GM18519 (cell line): ENCODE measurements around the gene RADX.
"Not testable (repeated sequence)": the region's sequence is repeated elsewhere in the genome, so short reads cannot be mapped to it uniquely, and the experiment has no call there.

ENCODE experiments used
- ATAC-seq: cut with Tn5 transposase; IDR thresholded peaks from one replicate; pipeline ENCODE4 v1.9.1; 2021; ENCODE audit warnings: mild to moderate bottlenecking, moderate library complexity; ENCODE audit not compliant: unreplicated experiment, low FRiP score

Gene RADX, protein sequence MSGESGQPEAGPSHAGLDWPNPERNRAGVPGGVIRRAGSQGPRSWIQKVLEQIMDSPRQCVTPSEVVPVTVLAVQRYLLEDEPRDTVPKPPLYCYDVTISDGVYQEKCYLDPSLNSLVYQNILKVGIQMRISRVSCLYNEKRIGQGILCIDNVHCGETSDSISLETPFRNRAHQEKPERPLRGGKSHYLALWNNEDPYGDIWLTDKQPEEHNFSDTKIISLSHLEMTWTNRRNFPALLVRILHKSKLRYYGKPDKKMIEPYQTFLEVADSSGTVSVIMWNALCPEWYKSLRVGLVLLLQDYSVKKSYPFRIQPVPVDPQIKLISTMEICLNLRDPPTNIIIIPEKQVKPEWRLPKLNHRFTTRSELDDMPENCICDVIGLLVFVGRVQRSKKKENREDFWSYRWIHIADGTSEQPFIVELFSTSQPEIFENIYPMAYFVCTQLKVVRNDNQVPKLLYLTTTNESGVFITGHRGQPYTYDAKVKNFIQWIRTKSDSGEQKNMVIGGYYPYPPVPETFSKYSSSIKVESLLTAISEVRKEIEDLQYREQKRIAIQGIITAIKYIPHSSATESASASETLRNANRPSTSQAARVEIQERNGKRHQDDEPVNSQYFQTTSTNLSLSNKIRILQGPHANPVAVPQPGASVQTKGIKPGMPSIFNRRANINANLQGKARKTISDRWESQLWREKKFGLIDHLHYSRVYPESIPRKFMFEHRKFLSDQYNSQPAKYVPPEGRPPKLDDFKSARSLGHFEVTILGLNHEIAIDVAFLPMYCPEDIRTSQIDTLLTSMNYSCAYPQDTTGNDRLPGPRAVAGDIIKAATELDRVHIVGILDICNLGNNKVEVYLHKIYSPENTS

DNA sequence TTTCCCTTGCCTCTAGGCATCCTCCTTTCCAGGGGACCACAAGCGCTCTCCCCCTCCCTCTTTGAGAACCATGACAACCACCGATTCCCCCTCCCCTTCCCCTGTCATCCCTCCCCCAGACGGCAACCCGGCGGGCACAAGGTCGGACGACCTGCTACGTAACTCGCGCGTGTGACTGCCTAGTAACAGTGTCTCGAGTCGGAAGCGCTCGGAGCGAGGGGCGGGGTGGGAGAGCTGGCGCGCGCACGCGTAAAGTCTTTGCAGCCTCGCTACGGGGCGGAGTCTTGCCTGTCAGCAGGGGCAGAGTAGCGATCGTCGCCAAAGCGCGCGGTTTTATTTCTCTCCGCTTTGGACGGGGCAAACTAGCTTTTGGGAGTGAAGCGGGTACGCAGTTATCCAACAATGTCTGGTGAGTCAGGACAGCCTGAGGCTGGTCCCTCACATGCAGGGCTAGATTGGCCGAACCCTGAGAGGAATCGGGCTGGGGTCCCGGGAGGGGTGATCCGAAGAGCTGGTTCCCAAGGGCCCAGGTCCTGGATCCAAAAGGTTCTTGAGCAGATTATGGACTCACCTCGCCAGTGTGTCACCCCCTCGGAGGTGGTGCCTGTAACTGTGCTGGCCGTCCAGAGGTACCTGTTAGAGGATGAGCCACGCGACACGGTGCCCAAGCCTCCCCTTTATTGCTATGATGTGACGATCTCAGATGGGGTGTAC, at the start of gene RADX:
TSS of gene RADX (plus strand) at position 300 of the 714 bp plus-strand sequence. CDS start at position 403, 103 bp downstream.
- ATAC-seq, result peak; percentile 97

DNA sequence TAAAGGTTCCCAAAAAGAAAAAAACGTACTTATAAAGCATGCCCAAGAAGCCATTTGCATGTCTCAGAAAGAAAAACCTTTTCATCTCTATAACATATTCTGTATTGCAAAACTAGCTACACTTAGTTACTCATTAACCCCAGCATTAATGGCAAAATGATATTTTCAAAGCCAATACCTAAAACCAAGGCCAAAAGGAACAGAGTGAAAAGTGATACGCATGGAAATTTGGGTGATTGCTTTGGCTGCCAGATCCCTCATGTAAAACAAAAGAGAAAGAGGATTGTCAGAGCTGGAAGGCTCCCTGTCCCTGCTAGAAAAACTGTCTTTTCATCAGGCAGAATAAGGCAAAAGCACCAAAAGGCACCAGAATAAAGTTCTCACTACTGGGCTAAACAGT, 46.8 kb upstream of the RADX start:
- ATAC-seq, result no peak

DNA sequence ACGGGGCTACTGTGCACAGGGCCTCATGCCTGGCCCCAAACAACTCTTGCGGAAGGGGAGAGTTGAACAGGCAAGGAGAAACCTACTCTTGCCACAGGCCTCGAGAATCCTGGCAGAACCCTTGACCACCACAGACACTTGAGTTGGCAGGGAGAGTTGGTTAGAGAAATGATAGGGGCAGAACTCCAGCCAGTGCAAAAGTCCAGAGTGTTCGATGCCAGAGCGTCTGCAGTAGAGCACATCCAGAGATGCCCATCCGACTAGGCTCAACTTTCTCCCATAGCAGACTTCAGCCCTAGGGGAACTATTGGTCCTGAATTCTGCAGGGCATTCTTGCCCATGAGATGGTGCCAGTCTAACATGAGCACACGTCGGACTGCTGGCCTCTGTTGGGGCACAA, 45.4 kb upstream of the RADX start:
- ATAC-seq, result no peak

DNA sequence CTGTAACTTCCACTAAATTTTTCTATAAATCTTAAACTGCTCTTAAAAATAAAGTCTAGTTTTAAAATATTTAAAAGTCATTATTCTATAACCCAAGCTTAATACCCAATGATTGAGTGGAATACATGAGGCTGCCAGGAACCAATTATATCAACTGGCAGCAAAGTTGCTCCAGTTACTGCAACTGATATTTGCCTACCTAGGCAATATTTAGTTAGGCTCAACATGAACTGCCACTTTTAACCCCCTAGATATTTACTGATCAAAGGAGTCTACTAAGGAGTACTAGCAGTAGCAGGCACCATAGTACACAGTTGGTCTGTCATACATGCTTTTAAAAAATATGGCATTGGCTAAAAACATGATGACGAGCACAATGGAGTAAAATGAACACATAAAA, 29.9 kb upstream of the RADX start:
- ATAC-seq, result no peak

DNA sequence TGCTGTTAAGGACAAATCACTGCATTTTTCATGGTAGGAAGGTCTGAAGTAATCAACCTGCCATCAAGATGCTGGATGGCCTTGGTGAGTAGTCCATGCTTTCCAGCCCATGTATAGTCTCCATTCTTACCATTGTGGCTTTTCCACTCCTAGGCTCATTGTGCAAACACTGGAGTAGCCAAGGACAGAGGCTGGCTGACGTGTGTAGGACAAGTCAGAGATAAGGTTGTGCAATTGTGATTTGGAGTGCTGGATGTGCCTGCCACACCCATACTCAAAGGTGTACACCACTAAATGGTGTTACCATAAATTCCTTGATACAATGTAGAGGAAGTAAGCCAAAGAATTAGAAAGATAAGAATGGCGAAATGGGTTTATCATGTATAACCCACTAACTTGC, 26.3 kb upstream of the RADX start:
- no peak for ATAC-seq

DNA sequence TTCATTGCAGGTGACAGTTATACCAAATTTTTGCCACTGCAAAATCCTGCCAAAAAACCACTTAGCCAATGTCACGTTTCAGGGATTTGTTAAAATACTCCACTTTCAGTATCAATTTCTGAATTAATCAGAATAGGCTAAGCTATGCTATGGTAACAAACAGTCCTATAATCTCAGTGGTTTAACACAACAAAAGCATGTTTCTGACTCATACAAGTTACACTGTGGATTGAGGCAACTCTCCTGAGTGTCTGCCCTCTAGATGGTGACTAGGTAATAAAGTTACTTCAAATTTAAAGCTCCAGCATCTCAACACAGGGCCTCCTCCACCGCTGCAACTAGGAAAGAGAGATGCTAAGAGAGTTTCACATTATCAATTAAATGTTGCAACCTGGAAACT, 23.0 kb upstream of the RADX start:
- ATAC-seq, result peak; percentile 62

DNA sequence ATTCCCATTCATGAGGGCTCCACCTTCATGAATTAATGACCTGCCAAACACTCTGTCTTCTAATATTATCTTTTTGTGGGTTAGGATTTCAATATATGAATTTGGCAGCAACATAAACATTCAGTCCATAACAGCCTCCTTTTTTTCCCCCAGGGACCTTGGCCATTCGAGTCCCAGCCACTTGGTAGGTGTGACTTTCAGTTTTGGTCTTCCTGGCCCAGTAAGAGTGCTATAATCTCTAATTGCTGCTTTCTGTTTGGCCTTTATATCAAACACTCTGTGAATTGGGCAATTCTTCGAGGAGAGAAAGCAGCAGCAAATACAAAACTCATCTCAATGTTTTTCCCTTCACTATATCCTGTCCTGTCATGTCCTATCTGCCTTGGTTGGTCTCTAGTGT, 12.4 kb upstream of the RADX start:
- ATAC-seq, result no peak

DNA sequence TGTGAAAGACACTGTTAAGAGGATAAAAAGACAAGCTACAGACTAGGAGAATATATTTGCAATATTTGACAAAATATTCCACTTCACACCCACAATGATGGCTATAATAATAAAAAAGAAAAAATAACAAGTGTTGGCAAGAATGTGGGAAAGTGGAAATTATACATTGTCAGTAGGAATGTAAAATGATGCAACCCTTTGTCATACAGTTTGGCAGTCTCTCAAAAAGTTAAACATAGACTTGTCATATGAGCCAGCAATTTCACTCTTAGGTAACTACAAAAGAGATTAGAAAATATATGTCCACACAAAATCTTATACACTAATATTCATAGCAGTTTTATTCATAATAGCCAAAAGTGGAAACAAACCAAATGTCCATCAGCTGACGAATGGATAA, 5.2 kb upstream of the RADX start:
- ATAC-seq, result no peak

DNA sequence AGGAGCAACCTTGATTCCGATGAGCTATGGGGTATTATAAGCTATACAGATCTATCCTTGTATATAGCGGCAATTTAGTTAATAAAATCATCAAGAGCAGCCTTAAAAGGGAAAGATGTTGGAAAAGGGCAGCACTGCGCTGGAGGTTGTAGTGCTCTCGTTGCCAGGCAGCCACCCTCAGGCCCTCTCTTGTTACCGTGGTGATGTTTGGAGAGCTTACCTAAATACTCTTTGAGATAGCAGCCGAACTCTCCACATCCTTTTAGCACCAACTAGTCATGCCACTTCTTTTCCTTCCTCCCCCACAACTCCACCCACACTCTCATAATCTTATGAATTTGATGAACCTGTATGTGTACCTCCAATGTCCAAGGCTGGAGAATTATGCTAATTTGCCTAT, 3.8 kb upstream of the RADX start:
- ATAC-seq, result no peak

DNA sequence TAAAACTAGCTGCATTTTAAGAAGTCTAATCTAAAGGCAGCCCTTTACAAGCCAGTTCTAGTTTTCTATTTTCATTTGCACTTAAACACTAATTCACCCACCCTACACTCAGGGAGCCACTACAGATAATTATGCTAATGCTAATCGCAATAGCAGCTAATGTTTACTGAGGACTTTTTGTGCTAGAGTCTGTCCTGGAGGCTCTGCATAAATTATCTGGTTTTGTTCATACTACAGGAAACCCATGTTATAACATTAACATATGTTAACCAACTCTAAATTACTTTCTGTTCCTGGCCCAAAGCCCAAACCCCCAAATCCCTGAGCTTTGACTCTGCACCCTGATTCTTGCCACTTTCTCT, 480 bp upstream of the RADX start:
- ATAC-seq, result peak; percentile 6

DNA sequence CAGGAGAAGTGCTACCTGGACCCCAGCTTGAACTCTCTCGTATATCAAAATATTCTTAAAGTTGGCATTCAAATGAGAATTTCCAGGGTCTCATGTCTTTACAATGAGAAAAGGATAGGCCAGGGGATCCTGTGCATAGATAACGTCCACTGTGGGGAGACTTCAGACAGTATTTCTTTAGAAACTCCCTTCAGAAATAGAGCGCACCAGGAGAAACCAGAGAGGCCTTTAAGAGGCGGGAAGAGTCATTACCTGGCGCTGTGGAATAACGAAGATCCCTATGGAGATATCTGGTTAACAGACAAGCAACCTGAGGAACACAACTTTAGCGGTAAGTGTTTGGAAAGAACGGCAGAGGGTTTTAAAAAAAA, 600 bp downstream of the RADX start:
- ATAC-seq, result peak; percentile 1

DNA sequence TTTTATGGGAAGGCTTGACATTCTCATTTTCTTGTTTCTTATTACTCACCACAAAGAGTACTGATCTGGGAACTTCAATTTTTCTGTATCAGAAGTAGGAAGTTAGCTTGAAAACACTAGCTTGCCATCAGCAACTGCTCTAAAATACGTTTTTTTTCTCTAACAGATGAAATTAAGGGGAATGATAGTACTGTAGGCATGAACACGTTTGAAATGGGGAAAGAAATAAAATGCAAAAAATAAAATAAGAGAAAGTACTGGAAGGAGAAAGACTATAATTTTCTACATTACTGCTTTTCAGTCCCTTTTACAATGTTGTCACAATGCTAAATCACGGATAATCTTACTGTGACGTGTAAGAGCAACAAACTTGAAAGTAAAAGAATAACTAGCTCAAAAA, 1.5 kb downstream of the RADX start:
- ATAC-seq, result no peak

DNA sequence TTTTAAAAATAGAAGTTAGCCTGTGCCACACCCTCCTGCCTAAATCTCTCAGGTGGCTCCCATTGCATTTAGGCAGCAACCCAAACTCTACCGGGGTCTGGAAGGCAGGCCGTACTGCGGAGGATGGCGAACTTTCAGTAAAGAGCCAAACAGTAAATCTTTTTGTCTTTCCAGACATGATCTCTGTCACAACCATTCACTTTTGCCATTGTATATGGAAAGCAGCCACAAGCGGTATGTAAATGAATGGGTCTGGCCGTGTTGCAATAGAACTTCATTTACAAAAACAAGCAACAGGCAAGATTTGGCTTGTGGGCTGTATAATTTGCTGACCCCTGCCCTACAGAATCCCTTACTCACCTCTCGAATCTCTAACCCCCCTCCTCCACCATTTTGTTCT, 3.3 kb downstream of the RADX start:
- ATAC-seq, result no peak

DNA sequence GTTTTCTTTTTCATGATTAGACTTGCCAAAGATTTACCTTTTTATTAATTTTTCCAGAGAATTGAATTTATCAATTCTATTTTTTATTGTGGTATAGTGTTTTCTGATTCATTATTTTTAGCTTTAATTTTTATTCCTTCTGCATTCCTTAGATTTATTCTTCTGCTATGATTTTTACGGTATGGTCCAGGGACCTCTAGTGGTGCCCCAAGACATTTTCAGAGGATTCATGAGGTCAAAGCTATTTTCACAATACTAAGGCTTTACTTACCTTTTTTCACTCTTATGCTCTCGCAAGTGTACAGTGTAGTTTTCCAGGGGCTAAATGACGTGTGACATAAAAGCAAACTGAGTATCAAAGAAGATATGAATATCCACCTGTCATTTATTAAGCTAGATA, 8.0 kb downstream of the RADX start:
- ATAC-seq, result no peak

DNA sequence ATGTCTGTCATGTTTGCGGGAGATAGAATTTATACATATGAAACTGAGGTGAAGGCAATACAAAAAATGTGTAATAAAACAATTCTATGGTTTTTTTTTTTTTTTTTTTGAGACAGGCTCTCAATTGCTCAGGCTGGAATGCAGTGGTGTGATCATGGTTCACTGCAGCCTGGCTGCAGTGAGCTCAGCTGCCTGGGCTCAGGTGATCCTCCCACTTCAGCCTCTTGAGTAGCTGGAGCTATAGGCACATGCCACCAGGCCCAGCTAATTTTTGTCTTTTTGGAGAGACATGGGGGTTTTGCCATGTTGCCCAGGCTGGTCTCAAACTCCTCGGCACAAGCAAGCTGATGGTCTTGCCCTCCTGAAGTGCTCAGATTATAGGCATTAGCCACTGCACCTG, 10.1 kb downstream of the RADX start:
- ATAC-seq, result no peak

DNA sequence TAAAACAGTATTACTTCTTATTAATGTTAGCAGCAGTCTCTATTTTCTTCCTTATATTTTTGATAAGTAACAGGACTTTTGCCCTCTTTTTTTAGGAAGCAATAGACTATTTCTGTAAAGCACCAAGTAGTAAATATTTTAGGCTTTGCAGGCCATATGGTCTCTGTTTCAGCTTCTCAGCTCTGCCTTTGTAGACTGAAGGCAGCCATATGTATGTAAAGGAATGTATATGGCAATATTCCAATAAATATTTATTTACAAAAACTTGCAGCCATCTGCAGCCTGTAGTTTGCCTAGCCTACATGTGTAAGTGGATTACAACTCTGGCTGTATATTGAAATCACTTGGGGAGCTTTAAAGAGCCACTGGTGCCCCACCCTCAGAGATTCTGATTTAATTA, 15.0 kb downstream of the RADX start:
- no peak for ATAC-seq

DNA sequence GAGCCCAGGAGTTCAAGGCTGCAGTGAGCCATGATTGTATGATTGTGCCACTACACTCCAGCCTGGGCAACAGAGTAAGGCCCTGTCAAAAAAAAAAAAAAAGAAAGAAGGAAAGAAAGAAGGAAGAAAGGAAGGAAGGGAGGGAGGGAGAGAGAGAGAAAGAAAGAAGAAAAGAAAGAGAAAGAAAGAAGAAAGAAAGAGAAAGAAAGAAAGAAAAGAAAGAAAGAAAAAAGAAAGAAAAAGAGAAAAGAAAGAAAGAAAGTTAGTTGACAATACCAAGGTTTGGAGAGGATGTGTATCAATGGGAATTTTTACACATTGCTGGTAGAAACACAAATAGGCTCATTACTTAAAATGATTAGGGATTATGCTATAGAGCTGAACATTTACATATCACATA, 19.8 kb downstream of the RADX start:
- ATAC-seq, result no peak

DNA sequence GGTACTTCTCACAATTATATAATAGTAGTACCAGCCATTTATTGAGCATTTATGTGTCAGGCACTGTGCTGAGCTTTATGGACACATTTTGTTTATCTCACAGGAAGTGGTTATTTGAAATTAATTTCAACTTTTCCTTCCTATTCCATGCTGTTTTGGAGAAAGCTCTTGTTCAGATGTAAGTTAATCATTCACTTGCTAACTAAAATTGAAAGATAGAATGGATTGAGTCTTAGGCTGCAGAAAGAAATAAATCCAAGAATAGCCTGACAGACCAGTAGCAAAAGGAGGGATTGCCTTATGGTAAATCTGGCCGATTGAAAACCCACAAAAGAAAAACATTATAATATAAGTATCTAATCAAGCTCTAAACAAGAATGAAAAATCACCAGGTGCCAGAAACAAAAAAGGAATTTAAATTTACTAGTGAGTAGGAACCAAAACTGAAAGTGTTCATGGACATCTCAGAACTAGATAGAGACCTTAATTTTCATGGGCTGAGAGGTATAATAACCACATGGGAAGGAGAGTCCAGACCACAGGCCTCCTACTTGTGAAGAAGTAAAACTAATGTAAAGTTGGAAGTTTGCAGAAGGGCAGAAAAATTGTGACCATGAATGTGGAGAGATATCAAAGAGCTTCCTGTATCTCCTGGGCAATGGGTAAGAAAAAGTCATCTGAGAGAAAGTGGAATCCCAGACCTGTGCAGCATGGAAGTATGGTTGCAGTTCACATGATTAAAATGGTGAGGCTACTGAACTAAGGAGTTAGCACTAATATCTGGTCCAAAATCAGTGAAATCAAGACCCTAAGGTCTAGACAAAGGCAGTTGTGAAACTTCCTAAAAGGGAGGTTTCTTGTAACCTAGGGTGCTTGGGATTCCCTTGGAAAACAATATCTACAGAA, 38.0 kb downstream of the RADX start:
- ATAC-seq, result peak; percentile 98

DNA sequence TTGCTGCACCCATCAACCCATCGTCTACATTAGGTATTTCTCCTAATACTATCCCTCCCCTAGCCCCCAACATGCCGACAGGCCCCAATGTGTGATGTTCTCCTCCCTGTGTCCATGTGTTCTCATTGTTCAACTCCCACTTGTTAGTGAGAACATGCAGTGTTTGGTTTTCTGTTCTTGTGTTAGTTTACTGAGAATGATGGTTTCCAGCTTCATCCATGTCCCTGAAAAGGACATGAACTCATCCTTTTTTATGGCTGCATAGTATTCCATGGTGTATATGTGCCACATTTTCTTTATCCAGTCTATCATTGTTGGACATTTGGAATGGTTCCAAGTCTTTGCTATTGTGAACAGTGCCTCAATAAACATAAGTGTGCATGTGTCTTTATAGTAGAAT, 41.8 kb downstream of the RADX start:
- not testable (repeated sequence) for ATAC-seq

DNA sequence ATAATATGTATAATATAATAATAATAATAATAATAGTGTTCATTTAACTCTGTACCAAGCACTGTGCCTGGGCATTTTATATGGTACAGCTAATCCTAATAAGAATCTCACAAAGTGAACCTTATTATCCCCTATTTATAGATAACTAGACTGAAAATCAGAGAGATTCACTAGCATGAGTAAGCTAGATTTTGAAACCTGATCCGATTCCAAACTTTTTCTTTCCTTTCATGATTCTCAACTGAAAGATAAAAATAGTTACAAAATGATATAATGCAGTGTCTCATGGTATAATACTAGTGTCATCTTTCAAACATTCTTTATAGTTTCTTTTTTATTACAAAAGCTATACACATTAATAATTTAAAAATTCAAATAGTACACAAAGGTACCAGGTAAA, 58.9 kb downstream of the RADX start:
- ATAC-seq, result no peak
